Measurements from ENCODE around the gene TSSC4. TPM values are rescaled to one million over a fixed set of nuclear protein-coding genes. Genes with fewer than 3 reads are reported as not detected.

Gene TSSC4
- total RNA-seq, 1 donor from 2014 or later, result 70.0 TPM

DNA sequence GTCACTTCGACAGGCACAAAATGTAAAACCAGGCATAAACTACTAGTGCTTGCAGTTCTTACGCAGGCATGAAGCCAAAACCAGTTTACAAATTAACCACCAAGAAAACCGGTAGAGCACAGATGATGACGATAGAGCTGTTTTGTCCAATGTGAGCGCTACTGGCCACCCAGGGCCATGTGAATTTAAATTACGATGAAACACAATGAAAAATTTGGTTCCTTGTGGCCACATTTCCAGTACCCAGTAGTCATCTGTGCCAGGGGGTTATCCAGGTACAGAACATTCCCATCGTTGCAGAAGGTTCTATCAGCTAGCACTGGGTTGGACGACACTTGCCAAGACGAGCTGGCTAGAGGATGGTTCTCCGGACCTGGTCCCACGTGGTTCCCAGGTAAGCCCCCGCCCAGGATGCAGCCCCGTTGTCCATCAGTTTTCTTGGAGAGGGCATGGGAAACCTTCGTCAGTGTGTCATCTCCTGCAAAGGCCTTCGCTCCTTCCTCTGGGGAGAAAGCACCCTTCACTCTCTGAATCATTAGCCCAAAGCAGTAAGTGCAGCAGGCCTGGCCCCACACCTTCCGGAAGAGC lies 24.5 kb upstream of the TSSC4 start:
- no peaks in the 10 kb centered on the region for H3K9me3 ChIP-seq (ENCODE audit: insufficient read depth, low read depth, low read length)
- Mint-ChIP-seq H3K4me1 (ENCODE audit: low read depth, unreplicated experiment) (peaks cover 12% of the 10 kb centered on the region), H3K27ac (ENCODE audit: unreplicated experiment) (no peak overlapping the region), H3K9me3 (ENCODE audit: unreplicated experiment) (no peaks in the 10 kb centered on the region), H3K4me3 (ENCODE audit: unreplicated experiment) (peak overlapping the region; percentile 80), H3K27me3 (ENCODE audit: low read depth, unreplicated experiment) (no peaks in the 10 kb centered on the region), H3K36me3 (ENCODE audit: low read depth, unreplicated experiment) (peaks cover 2% of the 10 kb centered on the region)
- peaks cover 42% of the 10 kb centered on the region for H4K20me1 ChIP-seq (ENCODE audit: insufficient read depth, low read length)
- no peaks in the 10 kb centered on the region for H3K36me3 ChIP-seq (ENCODE audit: insufficient read depth, low read length)
- peaks cover 36% of the 10 kb centered on the region for H3K79me2 ChIP-seq (ENCODE audit: insufficient read depth, low read length)
- H3K27ac ChIP-seq (ENCODE audit: low read depth, low read length), result no peak overlapping the region
- no peak for DNase-seq (ENCODE audit: low read depth)
- H3K4me2 ChIP-seq (ENCODE audit: low read length), result no peak overlapping the region
- H3K4me1 ChIP-seq (ENCODE audit: insufficient read depth, low read length), result peaks cover 22% of the 10 kb centered on the region
- no peaks in the 10 kb centered on the region for H3K27me3 ChIP-seq (ENCODE audit: insufficient read depth, low read length)
- no peak for FAIRE-seq
- no peak overlapping the region for H3K4me3 ChIP-seq (ENCODE audit: insufficient read depth, low read depth, low read length)
- H3K9ac ChIP-seq (ENCODE audit: low read length), result no peak overlapping the region
- H2AFZ ChIP-seq (ENCODE audit: low read depth, low read length), result no peak overlapping the region
- TF ChIP-seq, protein P1, sequence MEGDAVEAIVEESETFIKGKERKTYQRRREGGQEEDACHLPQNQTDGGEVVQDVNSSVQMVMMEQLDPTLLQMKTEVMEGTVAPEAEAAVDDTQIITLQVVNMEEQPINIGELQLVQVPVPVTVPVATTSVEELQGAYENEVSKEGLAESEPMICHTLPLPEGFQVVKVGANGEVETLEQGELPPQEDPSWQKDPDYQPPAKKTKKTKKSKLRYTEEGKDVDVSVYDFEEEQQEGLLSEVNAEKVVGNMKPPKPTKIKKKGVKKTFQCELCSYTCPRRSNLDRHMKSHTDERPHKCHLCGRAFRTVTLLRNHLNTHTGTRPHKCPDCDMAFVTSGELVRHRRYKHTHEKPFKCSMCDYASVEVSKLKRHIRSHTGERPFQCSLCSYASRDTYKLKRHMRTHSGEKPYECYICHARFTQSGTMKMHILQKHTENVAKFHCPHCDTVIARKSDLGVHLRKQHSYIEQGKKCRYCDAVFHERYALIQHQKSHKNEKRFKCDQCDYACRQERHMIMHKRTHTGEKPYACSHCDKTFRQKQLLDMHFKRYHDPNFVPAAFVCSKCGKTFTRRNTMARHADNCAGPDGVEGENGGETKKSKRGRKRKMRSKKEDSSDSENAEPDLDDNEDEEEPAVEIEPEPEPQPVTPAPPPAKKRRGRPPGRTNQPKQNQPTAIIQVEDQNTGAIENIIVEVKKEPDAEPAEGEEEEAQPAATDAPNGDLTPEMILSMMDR (IDR thresholded peaks at IDR 0.05; ENCODE audit: insufficient read depth, low read depth, low read length), result no peak
- no peak for TF ChIP-seq EZH2 (IDR thresholded peaks at IDR 0.05; ENCODE audit: insufficient read depth, low read length)

GRCh38 chr11:2376751-2377451 lies 23.6 kb upstream of the TSSC4 start, which contains the start of gene CD81:
TSS of gene CD81 (plus strand) at chr11:2377310. CDS start at chr11:2377550, 240 bp downstream.
- H3K4me3 Mint-ChIP-seq (ENCODE audit: unreplicated experiment), result peak within 1 kb of the TSS; percentile 89
- peaks cover 27% of the 10 kb centered on the region for H3K4me1 ChIP-seq (ENCODE audit: insufficient read depth, low read length)
- FAIRE-seq (no peak), DNase-seq (ENCODE audit: low read depth) (no peak)
- H3K27ac Mint-ChIP-seq (ENCODE audit: unreplicated experiment), result peak within 1 kb of the TSS; percentile 47
- TF ChIP-seq EZH2 (IDR thresholded peaks at IDR 0.05; ENCODE audit: insufficient read depth, low read length), result no peak
- TF ChIP-seq, protein P1 (IDR thresholded peaks at IDR 0.05; ENCODE audit: insufficient read depth, low read depth, low read length), result no peak
- H3K27me3 Mint-ChIP-seq (ENCODE audit: low read depth, unreplicated experiment), result no peaks in the 10 kb centered on the region
- peak within 1 kb of the TSS; percentile 79 for H3K27ac ChIP-seq (ENCODE audit: low read depth, low read length)
- peaks cover 45% of the 10 kb centered on the region for H3K79me2 ChIP-seq (ENCODE audit: insufficient read depth, low read length)
- peak within 1 kb of the TSS; percentile 58 for H2AFZ ChIP-seq (ENCODE audit: low read depth, low read length)
- H4K20me1 ChIP-seq (ENCODE audit: insufficient read depth, low read length), result peaks cover 50% of the 10 kb centered on the region
- no peaks in the 10 kb centered on the region for H3K27me3 ChIP-seq (ENCODE audit: insufficient read depth, low read length)
- H3K4me3 ChIP-seq (ENCODE audit: insufficient read depth, low read depth, low read length), result peak within 1 kb of the TSS; percentile 90
- H3K4me2 ChIP-seq (ENCODE audit: low read length), result peak within 1 kb of the TSS; percentile 95
- H3K9ac ChIP-seq (ENCODE audit: low read length), result peak within 1 kb of the TSS; percentile 98
- H3K9me3 ChIP-seq (ENCODE audit: insufficient read depth, low read depth, low read length), result no peaks in the 10 kb centered on the region
- peaks cover 17% of the 10 kb centered on the region for H3K4me1 Mint-ChIP-seq (ENCODE audit: low read depth, unreplicated experiment)
- H3K9me3 Mint-ChIP-seq (ENCODE audit: unreplicated experiment), result no peaks in the 10 kb centered on the region
- H3K36me3 ChIP-seq (ENCODE audit: insufficient read depth, low read length), result no peaks in the 10 kb centered on the region
- H3K36me3 Mint-ChIP-seq (ENCODE audit: low read depth, unreplicated experiment), result peaks cover 2% of the 10 kb centered on the region
